ENCODE data around the gene CYP2A7.
"Not testable (repeated sequence)": the region's sequence is repeated elsewhere in the genome, so short reads cannot be mapped to it uniquely, and the experiment has no call there.

GRCh38 chr19:40830741-40831140 lies 51.3 kb downstream of the CYP2A7 start:
- TF ChIP-seq, protein P1, sequence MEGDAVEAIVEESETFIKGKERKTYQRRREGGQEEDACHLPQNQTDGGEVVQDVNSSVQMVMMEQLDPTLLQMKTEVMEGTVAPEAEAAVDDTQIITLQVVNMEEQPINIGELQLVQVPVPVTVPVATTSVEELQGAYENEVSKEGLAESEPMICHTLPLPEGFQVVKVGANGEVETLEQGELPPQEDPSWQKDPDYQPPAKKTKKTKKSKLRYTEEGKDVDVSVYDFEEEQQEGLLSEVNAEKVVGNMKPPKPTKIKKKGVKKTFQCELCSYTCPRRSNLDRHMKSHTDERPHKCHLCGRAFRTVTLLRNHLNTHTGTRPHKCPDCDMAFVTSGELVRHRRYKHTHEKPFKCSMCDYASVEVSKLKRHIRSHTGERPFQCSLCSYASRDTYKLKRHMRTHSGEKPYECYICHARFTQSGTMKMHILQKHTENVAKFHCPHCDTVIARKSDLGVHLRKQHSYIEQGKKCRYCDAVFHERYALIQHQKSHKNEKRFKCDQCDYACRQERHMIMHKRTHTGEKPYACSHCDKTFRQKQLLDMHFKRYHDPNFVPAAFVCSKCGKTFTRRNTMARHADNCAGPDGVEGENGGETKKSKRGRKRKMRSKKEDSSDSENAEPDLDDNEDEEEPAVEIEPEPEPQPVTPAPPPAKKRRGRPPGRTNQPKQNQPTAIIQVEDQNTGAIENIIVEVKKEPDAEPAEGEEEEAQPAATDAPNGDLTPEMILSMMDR (IDR thresholded peaks at IDR 0.05; ENCODE audit: poor library complexity, severe bottlenecking) = not testable (repeated sequence)
- not testable (repeated sequence) for TF ChIP-seq REST (IDR thresholded peaks at IDR 0.05; ENCODE audit: borderline replicate concordance)

Data from neural cell (in vitro differentiated cells).